ENCODE data around the gene TDRD10. TPM values are rescaled to one million over a fixed set of nuclear protein-coding genes. Genes with fewer than 3 reads are reported as not detected.

TDRD10 gene
- total and polyA plus RNA-seq, 2 experiments from 2014 or later: 0.29 TPM; not detected in 1

DNA sequence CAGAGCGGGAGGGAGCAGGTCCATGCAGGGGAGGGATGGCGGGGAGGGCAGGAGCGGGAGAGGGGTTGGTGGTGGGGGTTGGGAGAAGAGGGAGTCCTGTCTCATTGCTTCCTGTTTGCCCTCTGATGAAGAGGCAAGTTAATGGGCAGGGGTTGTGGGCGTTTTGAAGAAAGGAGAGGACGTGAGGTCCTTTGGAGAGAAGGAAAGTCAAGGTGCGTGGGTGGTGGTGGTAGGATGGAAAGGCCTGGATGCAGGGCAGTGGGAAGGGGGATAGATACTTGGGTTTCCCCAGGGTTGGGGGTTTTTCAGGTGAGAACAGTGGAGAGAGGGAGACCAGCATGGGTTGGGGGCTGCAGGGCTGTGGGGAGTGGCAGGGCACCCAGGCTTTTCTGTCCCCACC, 39.2 kb downstream of the TDRD10 start (continued):
- TF ChIP-seq, protein P1, sequence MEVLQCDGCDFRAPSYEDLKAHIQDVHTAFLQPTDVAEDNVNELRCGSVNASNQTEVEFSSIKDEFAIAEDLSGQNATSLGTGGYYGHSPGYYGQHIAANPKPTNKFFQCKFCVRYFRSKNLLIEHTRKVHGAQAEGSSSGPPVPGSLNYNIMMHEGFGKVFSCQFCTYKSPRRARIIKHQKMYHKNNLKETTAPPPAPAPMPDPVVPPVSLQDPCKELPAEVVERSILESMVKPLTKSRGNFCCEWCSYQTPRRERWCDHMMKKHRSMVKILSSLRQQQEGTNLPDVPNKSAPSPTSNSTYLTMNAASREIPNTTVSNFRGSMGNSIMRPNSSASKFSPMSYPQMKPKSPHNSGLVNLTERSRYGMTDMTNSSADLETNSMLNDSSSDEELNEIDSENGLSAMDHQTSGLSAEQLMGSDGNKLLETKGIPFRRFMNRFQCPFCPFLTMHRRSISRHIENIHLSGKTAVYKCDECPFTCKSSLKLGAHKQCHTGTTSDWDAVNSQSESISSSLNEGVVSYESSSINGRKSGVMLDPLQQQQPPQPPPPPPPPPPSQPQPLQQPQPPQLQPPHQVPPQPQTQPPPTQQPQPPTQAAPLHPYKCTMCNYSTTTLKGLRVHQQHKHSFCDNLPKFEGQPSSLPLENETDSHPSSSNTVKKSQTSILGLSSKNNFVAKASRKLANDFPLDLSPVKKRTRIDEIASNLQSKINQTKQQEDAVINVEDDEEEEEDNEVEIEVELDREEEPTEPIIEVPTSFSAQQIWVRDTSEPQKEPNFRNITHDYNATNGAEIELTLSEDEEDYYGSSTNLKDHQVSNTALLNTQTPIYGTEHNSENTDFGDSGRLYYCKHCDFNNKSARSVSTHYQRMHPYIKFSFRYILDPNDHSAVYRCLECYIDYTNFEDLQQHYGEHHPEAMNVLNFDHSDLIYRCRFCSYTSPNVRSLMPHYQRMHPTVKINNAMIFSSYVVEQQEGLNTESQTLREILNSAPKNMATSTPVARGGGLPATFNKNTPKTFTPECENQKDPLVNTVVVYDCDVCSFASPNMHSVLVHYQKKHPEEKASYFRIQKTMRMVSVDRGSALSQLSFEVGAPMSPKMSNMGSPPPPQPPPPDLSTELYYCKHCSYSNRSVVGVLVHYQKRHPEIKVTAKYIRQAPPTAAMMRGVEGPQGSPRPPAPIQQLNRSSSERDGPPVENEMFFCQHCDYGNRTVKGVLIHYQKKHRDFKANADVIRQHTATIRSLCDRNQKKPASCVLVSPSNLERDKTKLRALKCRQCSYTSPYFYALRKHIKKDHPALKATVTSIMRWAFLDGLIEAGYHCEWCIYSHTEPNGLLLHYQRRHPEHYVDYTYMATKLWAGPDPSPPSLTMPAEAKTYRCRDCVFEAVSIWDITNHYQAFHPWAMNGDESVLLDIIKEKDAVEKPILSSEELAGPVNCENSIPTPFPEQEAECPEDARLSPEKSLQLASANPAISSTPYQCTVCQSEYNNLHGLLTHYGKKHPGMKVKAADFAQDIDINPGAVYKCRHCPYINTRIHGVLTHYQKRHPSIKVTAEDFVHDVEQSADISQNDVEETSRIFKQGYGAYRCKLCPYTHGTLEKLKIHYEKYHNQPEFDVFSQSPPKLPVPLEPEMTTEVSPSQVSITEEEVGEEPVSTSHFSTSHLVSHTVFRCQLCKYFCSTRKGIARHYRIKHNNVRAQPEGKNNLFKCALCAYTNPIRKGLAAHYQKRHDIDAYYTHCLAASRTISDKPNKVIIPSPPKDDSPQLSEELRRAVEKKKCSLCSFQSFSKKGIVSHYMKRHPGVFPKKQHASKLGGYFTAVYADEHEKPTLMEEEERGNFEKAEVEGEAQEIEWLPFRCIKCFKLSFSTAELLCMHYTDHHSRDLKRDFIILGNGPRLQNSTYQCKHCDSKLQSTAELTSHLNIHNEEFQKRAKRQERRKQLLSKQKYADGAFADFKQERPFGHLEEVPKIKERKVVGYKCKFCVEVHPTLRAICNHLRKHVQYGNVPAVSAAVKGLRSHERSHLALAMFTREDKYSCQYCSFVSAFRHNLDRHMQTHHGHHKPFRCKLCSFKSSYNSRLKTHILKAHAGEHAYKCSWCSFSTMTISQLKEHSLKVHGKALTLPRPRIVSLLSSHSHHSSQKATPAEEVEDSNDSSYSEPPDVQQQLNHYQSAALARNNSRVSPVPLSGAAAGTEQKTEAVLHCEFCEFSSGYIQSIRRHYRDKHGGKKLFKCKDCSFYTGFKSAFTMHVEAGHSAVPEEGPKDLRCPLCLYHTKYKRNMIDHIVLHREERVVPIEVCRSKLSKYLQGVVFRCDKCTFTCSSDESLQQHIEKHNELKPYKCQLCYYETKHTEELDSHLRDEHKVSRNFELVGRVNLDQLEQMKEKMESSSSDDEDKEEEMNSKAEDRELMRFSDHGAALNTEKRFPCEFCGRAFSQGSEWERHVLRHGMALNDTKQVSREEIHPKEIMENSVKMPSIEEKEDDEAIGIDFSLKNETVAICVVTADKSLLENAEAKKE (CRISPR knock-in tag; IDR thresholded peaks at IDR 0.05): no peak
- TF ChIP-seq EZH2phosphoT487 (IDR thresholded peaks at IDR 0.05; ENCODE audit: unreplicated experiment): no peak
- no peak for TF ChIP-seq JUNB (IDR thresholded peaks at IDR 0.05; ENCODE audit: unreplicated experiment)
- no peak for TF ChIP-seq NANOG (IDR thresholded peaks at IDR 0.05; ENCODE audit: borderline replicate concordance)
- TF ChIP-seq, protein P2, sequence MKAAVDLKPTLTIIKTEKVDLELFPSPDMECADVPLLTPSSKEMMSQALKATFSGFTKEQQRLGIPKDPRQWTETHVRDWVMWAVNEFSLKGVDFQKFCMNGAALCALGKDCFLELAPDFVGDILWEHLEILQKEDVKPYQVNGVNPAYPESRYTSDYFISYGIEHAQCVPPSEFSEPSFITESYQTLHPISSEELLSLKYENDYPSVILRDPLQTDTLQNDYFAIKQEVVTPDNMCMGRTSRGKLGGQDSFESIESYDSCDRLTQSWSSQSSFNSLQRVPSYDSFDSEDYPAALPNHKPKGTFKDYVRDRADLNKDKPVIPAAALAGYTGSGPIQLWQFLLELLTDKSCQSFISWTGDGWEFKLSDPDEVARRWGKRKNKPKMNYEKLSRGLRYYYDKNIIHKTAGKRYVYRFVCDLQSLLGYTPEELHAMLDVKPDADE (IDR thresholded peaks at IDR 0.05): no peak

DNA sequence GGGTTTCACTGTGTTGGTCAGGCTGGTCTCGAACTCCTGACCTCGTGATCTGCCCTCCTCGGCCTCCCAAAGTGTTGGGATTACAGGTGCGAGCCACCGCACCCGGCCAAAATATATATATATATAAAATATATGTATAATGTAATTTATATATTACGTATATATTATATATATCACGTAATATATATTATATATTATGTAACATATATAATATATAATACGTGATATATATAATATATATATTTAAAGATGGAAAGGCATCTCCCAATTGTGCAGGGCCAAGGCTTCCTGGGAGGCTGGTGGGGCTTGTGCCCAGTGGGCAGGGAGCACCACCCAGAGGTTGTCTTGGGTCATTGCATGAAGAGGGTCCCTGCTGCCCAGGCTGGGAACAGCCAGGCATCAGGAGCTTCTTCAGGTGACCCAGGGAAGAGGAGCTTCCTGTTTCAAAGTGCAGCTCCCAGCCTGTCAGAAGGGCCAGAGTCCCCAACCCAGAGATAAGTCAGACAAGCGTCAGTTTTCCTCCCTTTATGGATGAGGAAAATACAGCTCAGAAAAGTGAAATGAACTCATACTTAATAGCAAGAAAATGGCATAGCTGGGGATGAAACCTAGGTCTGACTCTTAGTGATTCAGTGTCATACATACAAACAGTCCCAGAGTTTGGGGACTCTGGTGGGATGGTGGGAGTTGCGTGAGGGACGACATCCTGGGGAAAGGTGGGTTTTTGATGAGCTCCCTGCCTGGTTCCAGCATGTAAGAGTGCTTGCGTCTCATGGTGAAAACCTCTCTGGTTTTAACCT, 44.4 kb downstream of the TDRD10 start:
- no peak overlapping the region for H3K27ac Mint-ChIP-seq
- H3K27me3 ChIP-seq (ENCODE audit: insufficient read depth): no peaks in the 10 kb centered on the region
- no peak overlapping the region for H2AFZ ChIP-seq
- TF ChIP-seq, protein P3, sequence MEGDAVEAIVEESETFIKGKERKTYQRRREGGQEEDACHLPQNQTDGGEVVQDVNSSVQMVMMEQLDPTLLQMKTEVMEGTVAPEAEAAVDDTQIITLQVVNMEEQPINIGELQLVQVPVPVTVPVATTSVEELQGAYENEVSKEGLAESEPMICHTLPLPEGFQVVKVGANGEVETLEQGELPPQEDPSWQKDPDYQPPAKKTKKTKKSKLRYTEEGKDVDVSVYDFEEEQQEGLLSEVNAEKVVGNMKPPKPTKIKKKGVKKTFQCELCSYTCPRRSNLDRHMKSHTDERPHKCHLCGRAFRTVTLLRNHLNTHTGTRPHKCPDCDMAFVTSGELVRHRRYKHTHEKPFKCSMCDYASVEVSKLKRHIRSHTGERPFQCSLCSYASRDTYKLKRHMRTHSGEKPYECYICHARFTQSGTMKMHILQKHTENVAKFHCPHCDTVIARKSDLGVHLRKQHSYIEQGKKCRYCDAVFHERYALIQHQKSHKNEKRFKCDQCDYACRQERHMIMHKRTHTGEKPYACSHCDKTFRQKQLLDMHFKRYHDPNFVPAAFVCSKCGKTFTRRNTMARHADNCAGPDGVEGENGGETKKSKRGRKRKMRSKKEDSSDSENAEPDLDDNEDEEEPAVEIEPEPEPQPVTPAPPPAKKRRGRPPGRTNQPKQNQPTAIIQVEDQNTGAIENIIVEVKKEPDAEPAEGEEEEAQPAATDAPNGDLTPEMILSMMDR (conservative IDR thresholded peaks at IDR 0.05; ENCODE audit: low read depth in 2 of 2): peak; percentile 73 to 93
- TF ChIP-seq EZH2phosphoT487 (IDR thresholded peaks at IDR 0.05; ENCODE audit: unreplicated experiment): no peak
- no peak for TF ChIP-seq POLR2AphosphoS5 (IDR thresholded peaks at IDR 0.05; ENCODE audit: low read depth)
- H3K36me3 ChIP-seq (ENCODE audit: insufficient read depth): peaks cover 16% of the 10 kb centered on the region; the same call in 1 of the 2 replicates
- 0 out of 2 replicates have a peak, but pooled peaks cover 11% of the 10 kb centered on the region for H3F3A ChIP-seq (replicated peaks; ENCODE audit: low read depth)
- H3K9me3 Mint-ChIP-seq: no peaks in the 10 kb centered on the region
- peaks cover 16% of the 10 kb centered on the region for H4K20me1 ChIP-seq (replicated peaks; ENCODE audit: insufficient read depth)
- DNase-seq (ENCODE audit: low spot score): peak; percentile 88
- H3K4me3 ChIP-seq: no peak overlapping the region
- H3K4me1 Mint-ChIP-seq: peaks cover 3% of the 10 kb centered on the region; the same call in 2 of the 3 replicates
- ATAC-seq: peak; percentile 96
- H3K27ac ChIP-seq (ENCODE audit: low read depth): peak overlapping the region; percentile 70; the same call in 1 of the 2 replicates
- H3K9me2 ChIP-seq (ENCODE audit: insufficient read depth): no peaks in the 10 kb centered on the region
- H3K4me1 ChIP-seq (ENCODE audit: insufficient read depth): no peaks in the 10 kb centered on the region
- H3K36me3 Mint-ChIP-seq (ENCODE audit: low read depth): peaks cover 25% of the 10 kb centered on the region
- H3K79me2 ChIP-seq (replicated peaks; ENCODE audit: insufficient read depth): peaks cover 3% of the 10 kb centered on the region; the same call in 1 of the 2 replicates
- no peak overlapping the region for H3K4me3 Mint-ChIP-seq
- no peak overlapping the region for H3K4me2 ChIP-seq
- peaks cover 3% of the 10 kb centered on the region for H3K27me3 Mint-ChIP-seq (ENCODE audit: insufficient read depth, low read depth, poor library complexity)

All from GM23338 (cell line).